Endodermal cell (in vitro differentiated cells): ENCODE measurements around the gene ATP6V1G1. TPM values are rescaled to one million over a fixed set of nuclear protein-coding genes. Genes with fewer than 3 reads are reported as not detected.

Experiments
- DNase-seq: peaks from one replicate; pipeline ENCODE4 v3.0.0-alpha.2; 2017
- H3K27ac ChIP-seq: 2 replicates; pipeline ENCODE4 v1.5.1; 2013; ENCODE audit warnings: mild to moderate bottlenecking, low read depth, low read length, moderate library complexity
- H3K27me3 ChIP-seq: 2 replicates; pipeline ENCODE4 v1.6.1; 2013; ENCODE audit warnings: mild to moderate bottlenecking, low read length, moderate library complexity; ENCODE audit not compliant: insufficient read depth, control insufficient read depth, poor library complexity, severe bottlenecking
- H3K36me3 ChIP-seq: 2 replicates; pipeline ENCODE4 v1.7.0; 2013; ENCODE audit warnings: mild to moderate bottlenecking, low read length, moderate library complexity; ENCODE audit not compliant: control insufficient read depth, insufficient read depth
- H3K4me1 ChIP-seq: one replicate; pipeline ENCODE4 v1.7.0; 2013; ENCODE audit warnings: low read length; ENCODE audit not compliant: control insufficient read depth, insufficient read depth
- H3K4me3 ChIP-seq: 2 replicates; pipeline ENCODE4 v1.5.1; 2013; ENCODE audit warnings: mild to moderate bottlenecking, low read length, moderate library complexity
- H3K9ac ChIP-seq: 2 replicates; pipeline ENCODE4 v1.6.1; 2013; ENCODE audit warnings: mild to moderate bottlenecking, low read length, moderate library complexity; ENCODE audit not compliant: poor library complexity, severe bottlenecking; ENCODE audit errors: extremely low read depth
- H3K9me3 ChIP-seq: 2 replicates; pipeline ENCODE4 v1.6.1; 2013; ENCODE audit warnings: mild to moderate bottlenecking, low read length, moderate library complexity; ENCODE audit not compliant: control insufficient read depth
- H3K27ac Mint-ChIP-seq: 2 replicates; pipeline ENCODE4 v1.8.0; 2020; ENCODE audit warnings: mixed read lengths
- H3K27me3 Mint-ChIP-seq: 2 replicates; pipeline ENCODE4 v1.8.0; 2021; ENCODE audit warnings: mild to moderate bottlenecking, mixed read lengths; ENCODE audit not compliant: insufficient read depth
- H3K36me3 Mint-ChIP-seq: 2 replicates; pipeline ENCODE4 v1.8.0; 2020; ENCODE audit warnings: low read depth, mixed read lengths
- H3K4me1 Mint-ChIP-seq: 2 replicates; pipeline ENCODE4 v1.8.0; 2020; ENCODE audit warnings: mixed read lengths
- H3K4me3 Mint-ChIP-seq: 2 replicates; pipeline ENCODE4 v1.8.0; 2020; ENCODE audit warnings: mild to moderate bottlenecking, moderate library complexity, mixed read lengths
- H3K9me3 Mint-ChIP-seq: 2 replicates; pipeline ENCODE4 v1.8.0; 2020; ENCODE audit warnings: mild to moderate bottlenecking, mixed read lengths
- WGBS, 2 experiments: methylation state at CpG; one replicate each; pipeline versions ENCODE4 v1.1.5 to v1.1.7; 2013; ENCODE audit warnings: missing lambda C conversion rate in 2 of 2, mixed read lengths in 1 of 2; ENCODE audit not compliant: insufficient coverage in 1 of 2, insufficient read length in 1 of 2; 5-methylcytosine and 5-hydroxymethylcytosine counted together
- total RNA-seq, 2 donors: library from RNA; stranded (reverse); fragmentation: NEBNext Ultra II Directional in 1 of 2; extraction: Animal tissue kit (Norgen Biotek cat#: 25700) in 1 of 2; gene quantifications; 2 replicates in 1 of 2; 3 replicates in 1 of 2; pipeline ENCODE4 v1.2.1, GENCODE V29; 2021
- TF ChIP-seq, protein P1 (sequence below): fragments of 200-600 bp; sonication (generic); conservative IDR thresholded peaks from 2 replicates; pipeline ENCODE4 v1.5.0; 2021; ENCODE audit warnings: antibody characterized with exemption, mild to moderate bottlenecking

The ATP6V1G1 gene
- total RNA-seq, 2 donors from 2014 or later, result 123 TPM

DNA sequence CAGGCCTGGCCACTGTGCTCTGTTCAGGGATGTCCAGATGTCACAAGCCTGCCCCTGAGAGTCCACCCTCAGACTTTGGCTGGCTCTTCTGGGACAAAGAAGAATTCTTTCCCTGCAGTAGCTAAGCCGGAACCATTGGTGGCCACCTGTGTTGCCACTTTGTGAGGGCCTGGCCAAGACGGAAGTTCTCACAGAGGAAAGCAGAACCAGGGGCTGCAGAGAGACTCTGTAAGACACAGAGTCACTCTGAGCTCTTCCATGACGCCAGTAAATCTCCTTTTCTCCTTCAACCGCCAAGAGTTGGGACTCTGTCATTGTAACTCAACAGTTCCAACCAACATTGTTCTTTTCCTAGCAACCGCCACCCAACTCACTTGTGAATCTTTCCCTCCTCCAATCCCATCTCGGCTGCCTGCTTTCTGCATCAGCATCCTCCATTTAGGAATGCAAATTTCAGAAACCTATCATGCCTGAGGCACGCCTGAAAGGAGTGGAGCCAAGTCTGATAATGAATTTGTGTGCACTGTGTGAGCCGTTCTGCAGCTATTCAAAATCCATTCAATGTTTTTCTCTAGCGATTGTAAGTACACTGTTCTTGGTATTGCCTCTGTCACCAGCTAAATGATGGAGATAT is 37.8 kb upstream of the ATP6V1G1 start:
- Mint-ChIP-seq H3K36me3 (no peaks in the 10 kb centered on the region), H3K4me3 (no peak overlapping the region), H3K27me3 (peaks cover 15% of the 10 kb centered on the region), H3K4me1 (no peaks in the 10 kb centered on the region), H3K27ac (no peak overlapping the region), H3K9me3 (no peaks in the 10 kb centered on the region)
- H3K4me1 ChIP-seq, result no peaks in the 10 kb centered on the region
- H3K27me3 ChIP-seq, result peaks cover 21% of the 10 kb centered on the region
- TF ChIP-seq, protein P1, sequence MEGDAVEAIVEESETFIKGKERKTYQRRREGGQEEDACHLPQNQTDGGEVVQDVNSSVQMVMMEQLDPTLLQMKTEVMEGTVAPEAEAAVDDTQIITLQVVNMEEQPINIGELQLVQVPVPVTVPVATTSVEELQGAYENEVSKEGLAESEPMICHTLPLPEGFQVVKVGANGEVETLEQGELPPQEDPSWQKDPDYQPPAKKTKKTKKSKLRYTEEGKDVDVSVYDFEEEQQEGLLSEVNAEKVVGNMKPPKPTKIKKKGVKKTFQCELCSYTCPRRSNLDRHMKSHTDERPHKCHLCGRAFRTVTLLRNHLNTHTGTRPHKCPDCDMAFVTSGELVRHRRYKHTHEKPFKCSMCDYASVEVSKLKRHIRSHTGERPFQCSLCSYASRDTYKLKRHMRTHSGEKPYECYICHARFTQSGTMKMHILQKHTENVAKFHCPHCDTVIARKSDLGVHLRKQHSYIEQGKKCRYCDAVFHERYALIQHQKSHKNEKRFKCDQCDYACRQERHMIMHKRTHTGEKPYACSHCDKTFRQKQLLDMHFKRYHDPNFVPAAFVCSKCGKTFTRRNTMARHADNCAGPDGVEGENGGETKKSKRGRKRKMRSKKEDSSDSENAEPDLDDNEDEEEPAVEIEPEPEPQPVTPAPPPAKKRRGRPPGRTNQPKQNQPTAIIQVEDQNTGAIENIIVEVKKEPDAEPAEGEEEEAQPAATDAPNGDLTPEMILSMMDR, result no peak
- no peak overlapping the region for H3K9ac ChIP-seq
- no peaks in the 10 kb centered on the region for H3K36me3 ChIP-seq
- H3K9me3 ChIP-seq, result no peaks in the 10 kb centered on the region
- no peak overlapping the region for H3K27ac ChIP-seq
- H3K4me3 ChIP-seq, result no peak overlapping the region
- 76 to 87% methylated on average over 7 to 9 of the region's 9 CpGs for WGBS, 2 experiments
- DNase-seq, result peak; percentile 46

DNA sequence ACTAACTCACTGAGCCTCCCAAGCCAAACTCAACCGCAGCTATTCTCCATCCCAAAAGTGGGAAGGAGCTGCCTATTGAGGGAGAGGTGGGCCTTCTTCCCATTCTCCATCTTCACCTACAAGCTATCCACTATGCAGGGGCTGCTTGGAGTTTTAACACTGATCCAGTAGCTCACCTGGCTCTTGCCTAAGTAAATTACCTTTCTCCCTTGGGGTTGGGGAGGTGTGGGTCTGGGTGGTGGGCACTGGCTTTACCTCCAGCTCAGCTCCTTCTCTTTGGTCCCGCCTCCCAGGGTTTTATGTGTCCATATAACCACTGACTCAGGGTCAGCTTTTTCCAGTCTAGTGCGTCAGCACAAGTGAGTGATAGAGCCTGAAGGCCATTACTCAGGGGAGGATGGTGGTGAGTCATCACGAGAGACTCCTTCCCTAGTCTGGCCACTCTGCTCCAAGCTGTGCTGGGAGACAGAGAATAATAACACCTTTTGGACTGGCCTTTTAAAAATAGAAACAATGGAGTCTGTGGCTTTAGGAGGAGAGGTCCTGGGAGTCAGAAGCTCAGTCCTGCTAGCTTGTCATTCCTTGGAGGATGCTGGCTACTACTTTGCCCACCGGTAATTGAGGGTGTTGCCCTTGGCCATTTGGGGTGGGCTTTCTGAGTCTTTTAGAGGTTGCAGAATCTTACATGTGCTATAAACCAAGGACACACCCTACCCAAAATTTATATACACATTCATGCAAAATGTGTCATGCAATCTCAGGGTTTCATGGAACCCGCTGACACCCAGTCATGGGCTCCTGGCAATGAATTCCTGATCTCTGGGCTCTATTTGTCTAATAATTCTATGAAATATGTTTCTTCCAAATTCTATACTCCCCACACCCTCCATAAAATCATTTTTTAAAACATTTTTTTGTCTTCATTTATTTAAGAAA is 35.6 kb upstream of the ATP6V1G1 start:
- Mint-ChIP-seq H3K27me3 (peaks cover 12% of the 10 kb centered on the region), H3K4me1 (no peaks in the 10 kb centered on the region), H3K36me3 (no peaks in the 10 kb centered on the region), H3K27ac (no peak overlapping the region), H3K4me3 (no peak overlapping the region), H3K9me3 (peaks cover 5% of the 10 kb centered on the region)
- TF ChIP-seq, protein P1, result no peak
- Histone ChIP-seq H3K9me3 (peaks cover 7% of the 10 kb centered on the region), H3K27ac (no peak overlapping the region), H3K9ac (no peak overlapping the region), H3K27me3 (peaks cover 13% of the 10 kb centered on the region), H3K4me1 (no peaks in the 10 kb centered on the region), H3K4me3 (no peak overlapping the region), H3K36me3 (no peaks in the 10 kb centered on the region)
- peak; percentile 62 for DNase-seq
- 25 to 69% methylated on average over 2 to 6 of the region's 6 CpGs for WGBS, 2 experiments

DNA sequence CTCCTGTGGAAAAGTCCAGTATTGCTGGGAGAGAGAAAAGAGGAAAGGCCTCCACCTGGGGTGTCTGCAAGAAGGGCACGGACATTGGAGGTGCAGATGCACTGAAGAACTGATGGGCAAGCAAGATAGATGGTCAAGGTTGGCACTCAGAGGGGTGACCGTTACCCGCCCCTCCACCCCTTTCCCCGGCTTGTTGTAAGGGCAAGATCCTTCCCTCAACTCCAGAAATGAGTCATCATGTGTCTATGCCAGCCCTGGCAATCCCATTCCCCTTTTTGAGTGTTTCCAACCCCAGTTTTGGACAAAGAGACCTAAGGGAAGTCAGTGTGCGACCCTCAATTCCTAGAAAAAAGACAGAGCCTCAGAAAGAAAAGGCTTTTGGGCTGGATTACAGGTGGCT is 34.9 kb upstream of the ATP6V1G1 start:
- H3K4me3 ChIP-seq, result no peak overlapping the region
- Mint-ChIP-seq H3K4me1 (peaks cover 1% of the 10 kb centered on the region), H3K4me3 (no peak overlapping the region), H3K27me3 (peaks cover 9% of the 10 kb centered on the region), H3K36me3 (no peaks in the 10 kb centered on the region), H3K27ac (no peak overlapping the region), H3K9me3 (peaks cover 5% of the 10 kb centered on the region)
- H3K9me3 ChIP-seq, result peaks cover 7% of the 10 kb centered on the region
- no peaks in the 10 kb centered on the region for H3K36me3 ChIP-seq
- H3K9ac ChIP-seq, result no peak overlapping the region
- TF ChIP-seq, protein P1, result no peak
- no peak overlapping the region for H3K27ac ChIP-seq
- DNase-seq, result no peak
- peaks cover 6% of the 10 kb centered on the region for H3K27me3 ChIP-seq
- H3K4me1 ChIP-seq, result no peaks in the 10 kb centered on the region
- 82 to 86% methylated on average over 5 of the region's 5 CpGs for WGBS, 2 experiments
